Fibroblast of lung (primary cell): Measurements from ENCODE around the gene FAM217A.

Source experiments
- CTCF ChIP-seq, 2 donors: IDR thresholded peaks in 1 of 2; conservative IDR thresholded peaks in 1 of 2; 1 replicate in 1 of 2; 2 replicates in 1 of 2; pipeline ENCODE4 v1.5.1; 2011 to 2012; ENCODE audit warnings: low read length in 2 of 2, control low read depth in 1 of 2, inconsistent platforms in 1 of 2, low read depth in 1 of 2, mild to moderate bottlenecking in 1 of 2
- EZH2 ChIP-seq: IDR thresholded peaks from 2 replicates; pipeline ENCODE4 v1.5.1; 2012; ENCODE audit warnings: low read length, control low read depth, mild to moderate bottlenecking; ENCODE audit errors: missing control alignments

DNA sequence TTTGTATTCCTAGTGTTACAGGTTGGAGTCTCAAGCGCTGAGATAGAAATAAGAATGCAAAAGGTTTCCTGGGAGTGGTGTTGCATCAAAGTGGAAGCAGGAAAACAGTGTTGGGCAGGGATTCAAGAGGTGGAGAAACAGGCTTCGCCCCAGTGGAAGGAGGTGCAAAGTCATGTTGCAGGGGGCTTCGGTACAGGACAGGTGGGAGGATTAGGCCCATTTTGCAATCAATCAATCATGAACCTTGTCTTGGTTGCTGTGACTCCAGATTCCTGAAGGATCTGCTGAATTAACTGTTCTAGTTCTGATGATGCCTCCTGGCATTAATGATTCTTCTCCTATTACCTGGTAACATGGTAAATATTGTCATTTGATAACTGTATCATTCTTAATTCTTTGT is 22.4 kb upstream of the FAM217A start:
- TF ChIP-seq EZH2 (no peak), CTCF (conservative IDR thresholded peaks at IDR 0.05 in 1 of 2, IDR thresholded peaks at IDR 0.05 in 1 of 2; ENCODE audit: low read depth in 1 of 2, low read length in 2 of 2) (no peak)
